Thyroid gland (tissue), 4 donors: ENCODE results near the gene ANK3. TPM values are rescaled to one million over a fixed set of nuclear protein-coding genes. Genes with fewer than 3 reads are reported as not detected.

Source experiments
- DNase-seq, 2 donors: peaks; one replicate each; pipeline ENCODE4 v3.0.0-alpha.2; 2019
- H3K27ac ChIP-seq, 3 donors: fragments of 200-600 bp; sonication (generic); 1 replicate in 2 of 3; 2 replicates in 1 of 3; pipeline ENCODE4 v1.5.1; 2016 to 2019; ENCODE audit warnings: mild to moderate bottlenecking in 1 of 3, moderate library complexity in 1 of 3
- H3K27me3 ChIP-seq: fragments of 200-600 bp; sonication (generic); one replicate; pipeline ENCODE4 v1.5.1; 2019
- H3K36me3 ChIP-seq, 2 donors: fragments of 200-600 bp; sonication (generic); one replicate each; pipeline ENCODE4 v1.5.1; 2016 to 2019
- H3K4me1 ChIP-seq, 2 donors: fragments of 200-600 bp; sonication (generic); one replicate each; pipeline ENCODE4 v1.5.1; 2017 to 2019
- H3K4me3 ChIP-seq, 3 donors: fragments of 200-600 bp; sonication (generic); replicated peaks in 1 of 3; 1 replicate in 2 of 3; 2 replicates in 1 of 3; pipeline ENCODE4 v1.5.1; 2016; ENCODE audit warnings: mild to moderate bottlenecking in 1 of 3
- H3K9me3 ChIP-seq: fragments of 200-600 bp; sonication (generic); one replicate; pipeline ENCODE4 v1.5.1; 2017
- POLR2A ChIP-seq, 2 donors: fragments of 450-650 bp; IDR thresholded peaks; one replicate each; pipeline ENCODE4 v1.6.1; 2017; ENCODE audit warnings: antibody characterized with exemption in 2 of 2, mild to moderate bottlenecking in 2 of 2, moderate library complexity in 1 of 2
- WGBS, 2 donors: methylation state at CpG; one replicate each; pipeline ENCODE4 v1.1.5; 2017; 5-methylcytosine and 5-hydroxymethylcytosine counted together
- intact Hi-C: fragments of 100-400 bp; cut with DNase I; formaldehyde crosslinking; loops from one replicate; pipeline ENCODE4 v1.15.1; 2023
- total RNA-seq, 4 donors: library from RNA; depleted of rRNA; stranded (reverse); fragments of >200 nt; gene quantifications; one replicate each; pipeline ENCODE4 v1.2.3, GENCODE V29; 2016
- TF ChIP-seq, protein P1 (sequence below), 6 experiments: fragments of 200-600 bp in 3 of 6; fragments of 450-650 bp in 3 of 6; sonication (generic) in 3 of 6; IDR thresholded peaks; one replicate each; pipeline ENCODE4 v1.5.1; 2016 to 2019; ENCODE audit warnings: antibody characterized with exemption in 6 of 6, mild to moderate bottlenecking in 2 of 6, inconsistent platforms in 1 of 6, moderate library complexity in 1 of 6

The ANK3 gene
- total RNA-seq, 4 donors from 2014 or later, result 56.6 to 118 (median 115) TPM

GRCh38 chr10:60331886-60332285, 57.8 kb downstream of the ANK3 start:
- intact Hi-C loops, result no loop called here
- Histone ChIP-seq H3K36me3 (no peaks in the 10 kb centered on the region), H3K4me3 (no peak overlapping the region), H3K27me3 (no peaks in the 10 kb centered on the region), H3K27ac (no peak overlapping the region), H3K9me3 (no peaks in the 10 kb centered on the region), H3K4me1 (peaks cover 0 to 6% of the 10 kb centered on the region in 2 donors)
- no peak for DNase-seq
- TF ChIP-seq, protein P1, sequence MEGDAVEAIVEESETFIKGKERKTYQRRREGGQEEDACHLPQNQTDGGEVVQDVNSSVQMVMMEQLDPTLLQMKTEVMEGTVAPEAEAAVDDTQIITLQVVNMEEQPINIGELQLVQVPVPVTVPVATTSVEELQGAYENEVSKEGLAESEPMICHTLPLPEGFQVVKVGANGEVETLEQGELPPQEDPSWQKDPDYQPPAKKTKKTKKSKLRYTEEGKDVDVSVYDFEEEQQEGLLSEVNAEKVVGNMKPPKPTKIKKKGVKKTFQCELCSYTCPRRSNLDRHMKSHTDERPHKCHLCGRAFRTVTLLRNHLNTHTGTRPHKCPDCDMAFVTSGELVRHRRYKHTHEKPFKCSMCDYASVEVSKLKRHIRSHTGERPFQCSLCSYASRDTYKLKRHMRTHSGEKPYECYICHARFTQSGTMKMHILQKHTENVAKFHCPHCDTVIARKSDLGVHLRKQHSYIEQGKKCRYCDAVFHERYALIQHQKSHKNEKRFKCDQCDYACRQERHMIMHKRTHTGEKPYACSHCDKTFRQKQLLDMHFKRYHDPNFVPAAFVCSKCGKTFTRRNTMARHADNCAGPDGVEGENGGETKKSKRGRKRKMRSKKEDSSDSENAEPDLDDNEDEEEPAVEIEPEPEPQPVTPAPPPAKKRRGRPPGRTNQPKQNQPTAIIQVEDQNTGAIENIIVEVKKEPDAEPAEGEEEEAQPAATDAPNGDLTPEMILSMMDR (IDR thresholded peaks at IDR 0.05), result no peak
- TF ChIP-seq POLR2A (IDR thresholded peaks at IDR 0.05), result no peak
- WGBS, 2 donors, result 95 to 96% methylated on average over 3 of the region's 3 CpGs

DNA sequence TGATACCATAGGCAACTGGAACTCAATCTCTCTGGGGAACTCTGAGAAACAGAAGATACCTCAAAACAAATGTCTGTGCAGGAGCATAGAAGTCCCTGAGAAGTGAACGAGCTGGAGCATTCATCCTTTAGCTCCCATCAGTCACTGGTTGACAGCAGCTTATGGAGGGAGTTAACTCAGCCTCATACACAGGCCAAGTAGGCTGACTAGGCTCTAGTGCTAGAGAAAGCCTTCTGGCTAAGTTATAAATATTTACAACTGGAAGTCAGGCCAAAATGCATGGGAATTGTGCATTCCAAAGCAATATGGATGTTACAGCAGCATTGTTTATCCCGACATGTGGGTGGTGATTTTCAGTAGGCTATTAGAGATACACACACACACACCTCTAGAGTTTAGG, 66.5 kb downstream of the ANK3 start:
- H3K4me1 ChIP-seq, result peaks cover 6 to 9% of the 10 kb centered on the region in 2 donors
- H3K9me3 ChIP-seq, result no peaks in the 10 kb centered on the region
- intact Hi-C loops, result no loop called here
- 79 to 88% methylated on average over 2 of the region's 2 CpGs for WGBS, 2 donors
- H3K36me3 ChIP-seq, result no peaks in the 10 kb centered on the region
- no peak for DNase-seq
- no peaks in the 10 kb centered on the region for H3K27me3 ChIP-seq
- H3K4me3 ChIP-seq, result no peak overlapping the region
- H3K27ac ChIP-seq, result no peak overlapping the region
- TF ChIP-seq, protein P1 (IDR thresholded peaks at IDR 0.05), result no peak
- TF ChIP-seq POLR2A (IDR thresholded peaks at IDR 0.05), result no peak

- intact Hi-C loops, result no loop called here
- WGBS, 2 donors, result 83 to 100% methylated on average over 1 of the region's 1 CpG
- H3K36me3 ChIP-seq, result no peaks in the 10 kb centered on the region
- peaks cover 6 to 9% of the 10 kb centered on the region in 2 donors for H3K4me1 ChIP-seq
- TF ChIP-seq POLR2A (IDR thresholded peaks at IDR 0.05), result no peak
- TF ChIP-seq, protein P1 (IDR thresholded peaks at IDR 0.05), result no peak
- H3K27ac ChIP-seq, result no peak overlapping the region
- H3K4me3 ChIP-seq, result no peak overlapping the region
- H3K27me3 ChIP-seq, result no peaks in the 10 kb centered on the region
- DNase-seq, result no peak
- H3K9me3 ChIP-seq, result no peaks in the 10 kb centered on the region
These were observed 69.0 kb downstream of the ANK3 start for GRCh38 chr10:60320666-60321065.

DNA sequence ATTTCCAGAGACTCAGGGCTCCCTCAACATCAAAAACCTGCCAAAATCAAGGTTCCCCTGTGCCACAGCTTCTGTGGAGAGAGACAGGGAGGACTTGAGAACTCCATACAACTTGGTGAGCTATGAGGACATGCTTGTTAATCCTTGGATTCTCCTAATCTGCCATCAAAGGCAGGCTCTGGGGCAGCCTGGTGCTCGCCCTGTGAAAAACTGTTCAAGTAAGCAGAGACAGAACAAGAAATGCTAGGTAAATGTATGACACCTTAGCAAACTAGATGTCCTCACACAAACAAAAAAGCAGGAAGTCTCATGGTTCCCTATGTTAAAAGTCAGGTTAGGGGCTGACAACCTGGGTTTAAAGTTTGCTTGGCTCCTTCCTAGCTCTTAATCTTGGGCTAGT, 73.6 kb downstream of the ANK3 start:
- H3K4me1 ChIP-seq, result peaks cover 10 to 22% of the 10 kb centered on the region in 2 donors
- intact Hi-C loops, result no loop called here
- H3K9me3 ChIP-seq, result no peaks in the 10 kb centered on the region
- no peaks in the 10 kb centered on the region for H3K27me3 ChIP-seq
- H3K27ac ChIP-seq, result no peak overlapping the region
- WGBS, 2 donors, result 95 to 100% methylated on average over 1 of the region's 1 CpG
- no peak overlapping the region for H3K4me3 ChIP-seq
- H3K36me3 ChIP-seq, result no peaks in the 10 kb centered on the region
- TF ChIP-seq POLR2A (IDR thresholded peaks at IDR 0.05), result no peak
- TF ChIP-seq, protein P1 (IDR thresholded peaks at IDR 0.05), result no peak
- DNase-seq, result no peak

DNA sequence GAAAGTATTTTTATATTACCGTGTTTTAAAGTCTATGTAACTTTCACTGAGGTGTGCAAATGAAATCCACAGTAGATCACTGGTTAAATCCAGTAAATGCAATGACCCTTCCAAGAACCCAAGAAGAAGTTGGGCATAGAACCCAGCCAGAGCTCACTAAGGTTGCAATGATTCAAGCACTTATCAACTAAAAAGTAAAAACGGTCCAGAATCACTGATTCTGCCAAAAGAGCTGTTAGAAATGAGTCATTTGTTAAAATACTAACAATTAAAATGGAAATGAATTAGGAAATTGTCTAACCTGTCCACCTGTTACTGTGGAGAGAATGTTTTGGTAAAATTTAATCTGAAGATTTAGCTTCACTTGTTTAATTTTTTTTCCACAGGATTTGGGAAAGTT, 74.4 kb downstream of the ANK3 start:
- Histone ChIP-seq H3K36me3 (no peaks in the 10 kb centered on the region), H3K27me3 (no peaks in the 10 kb centered on the region), H3K4me3 (no peak overlapping the region), H3K9me3 (no peaks in the 10 kb centered on the region), H3K27ac (no peak overlapping the region), H3K4me1 (peaks cover 15 to 24% of the 10 kb centered on the region in 2 donors)
- no peak for DNase-seq
- 65 to 78% methylated on average over 2 of the region's 2 CpGs for WGBS, 2 donors
- intact Hi-C loops, result no loop called here
- TF ChIP-seq, protein P1 (IDR thresholded peaks at IDR 0.05), result no peak
- no peak for TF ChIP-seq POLR2A (IDR thresholded peaks at IDR 0.05)
